ENCODE results near the gene SPATA3.
"Not testable (repeated sequence)": the region's sequence is repeated elsewhere in the genome, so short reads cannot be mapped to it uniquely, and the experiment has no call there.

The SPATA3 gene

GRCh38 chr2:231012463-231012862 is 16.5 kb downstream of the SPATA3 start:
- no peaks in the 10 kb centered on the region for H3K36me3 Mint-ChIP-seq (ENCODE audit: low read depth)
- no peak for DNase-seq (ENCODE audit: low spot score)
- no peak overlapping the region for H3K4me3 Mint-ChIP-seq
- no peak overlapping the region for H3K27ac Mint-ChIP-seq
- peaks cover 15% of the 10 kb centered on the region for H3K27me3 Mint-ChIP-seq (ENCODE audit: low read depth)
- H3K9me3 Mint-ChIP-seq: no peaks in the 10 kb centered on the region
- no peaks in the 10 kb centered on the region for H3K4me1 Mint-ChIP-seq (ENCODE audit: low read depth)

DNA sequence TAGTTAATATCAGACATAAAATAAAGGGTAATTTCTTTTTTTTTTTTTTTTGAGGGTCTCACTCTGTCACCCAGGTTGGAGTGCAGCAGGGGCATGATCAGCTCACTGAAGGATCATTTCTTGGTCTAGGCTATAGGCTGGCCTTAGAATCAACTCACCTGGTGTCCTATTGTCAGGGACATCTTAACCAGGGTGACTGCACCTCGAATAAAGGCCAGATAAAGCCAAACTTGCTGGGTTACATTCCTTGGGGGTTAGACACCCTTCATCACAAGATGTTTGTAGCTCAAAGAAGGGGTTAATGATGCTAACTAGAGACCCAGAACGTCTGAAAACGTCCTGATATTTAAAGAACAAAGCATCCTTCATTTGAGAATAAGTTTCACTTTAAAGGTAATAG is 17.9 kb downstream of the SPATA3 start:
- peaks cover 19% of the 10 kb centered on the region for H3K27me3 Mint-ChIP-seq (ENCODE audit: low read depth)
- no peak overlapping the region for H3K4me3 Mint-ChIP-seq
- no peak overlapping the region for H3K27ac Mint-ChIP-seq
- DNase-seq (ENCODE audit: low spot score): no peak
- H3K36me3 Mint-ChIP-seq (ENCODE audit: low read depth): no peaks in the 10 kb centered on the region
- H3K9me3 Mint-ChIP-seq: no peaks in the 10 kb centered on the region
- no peaks in the 10 kb centered on the region for H3K4me1 Mint-ChIP-seq (ENCODE audit: low read depth)

GRCh38 chr2:231015478-231015877 is 19.6 kb downstream of the SPATA3 start:
- Mint-ChIP-seq H3K9me3 (no peaks in the 10 kb centered on the region), H3K4me3 (no peak overlapping the region), H3K36me3 (ENCODE audit: low read depth) (no peaks in the 10 kb centered on the region), H3K27me3 (ENCODE audit: low read depth) (peaks cover 19% of the 10 kb centered on the region), H3K4me1 (ENCODE audit: low read depth) (no peaks in the 10 kb centered on the region), H3K27ac (no peak overlapping the region)
- DNase-seq (ENCODE audit: low spot score): no peak

DNA sequence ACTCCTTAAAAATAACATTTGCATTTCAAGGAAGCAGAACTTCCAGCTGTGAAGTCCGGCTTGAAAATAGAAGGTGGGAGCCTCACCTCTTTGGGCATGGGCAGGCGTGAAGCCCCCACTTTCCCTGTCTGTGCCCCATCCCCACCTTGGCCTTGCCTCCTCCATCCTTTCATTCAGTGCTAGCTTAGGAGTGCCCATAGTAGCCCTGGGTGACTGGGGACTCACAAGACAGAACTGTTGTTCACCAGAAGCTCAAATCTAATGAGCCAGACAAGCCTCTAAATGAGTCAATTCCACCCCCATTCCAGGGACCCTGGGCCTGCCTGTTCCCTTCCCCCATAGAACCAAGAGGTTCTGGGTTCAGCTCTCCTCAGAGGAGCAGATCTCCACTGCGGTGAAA is 20.0 kb downstream of the SPATA3 start:
- Mint-ChIP-seq H3K27me3 (ENCODE audit: low read depth) (peaks cover 22% of the 10 kb centered on the region), H3K36me3 (ENCODE audit: low read depth) (no peaks in the 10 kb centered on the region), H3K9me3 (no peaks in the 10 kb centered on the region), H3K4me3 (no peak overlapping the region), H3K27ac (no peak overlapping the region), H3K4me1 (ENCODE audit: low read depth) (no peaks in the 10 kb centered on the region)
- no peak for DNase-seq (ENCODE audit: low spot score)

DNA sequence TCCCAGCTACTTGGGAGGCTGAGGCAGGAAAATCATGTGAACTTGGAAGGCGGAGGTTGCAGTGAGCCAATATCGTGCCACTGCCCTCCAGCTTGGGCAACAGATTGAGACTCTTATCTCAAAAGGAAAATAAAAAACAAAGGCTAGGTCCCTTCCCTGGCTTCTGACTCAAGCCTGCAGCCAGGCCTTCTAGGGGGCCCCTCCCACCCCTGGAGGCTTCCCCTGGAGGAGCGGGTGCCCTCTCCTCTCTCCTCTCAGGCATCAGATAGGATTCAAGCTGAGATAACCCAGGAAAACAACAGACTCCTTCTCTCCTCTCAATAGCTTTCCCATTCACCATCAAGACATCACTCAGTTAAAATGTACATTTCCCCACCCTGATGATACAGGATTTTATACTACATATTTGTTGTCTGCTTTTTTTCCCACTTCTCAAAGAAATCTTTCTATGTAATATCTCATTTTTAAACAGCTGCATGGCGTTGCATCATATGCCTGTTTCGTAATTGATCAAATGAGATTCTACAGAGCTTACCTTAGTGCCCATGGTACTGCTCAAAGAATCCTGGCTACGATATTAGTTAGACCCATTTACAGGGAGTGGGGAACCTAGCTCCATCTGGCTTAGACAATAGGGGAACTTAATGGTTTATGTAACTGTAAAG is 20.8 kb downstream of the SPATA3 start:
- Mint-ChIP-seq H3K27ac (no peak overlapping the region), H3K27me3 (ENCODE audit: low read depth) (peaks cover 27% of the 10 kb centered on the region)

DNA sequence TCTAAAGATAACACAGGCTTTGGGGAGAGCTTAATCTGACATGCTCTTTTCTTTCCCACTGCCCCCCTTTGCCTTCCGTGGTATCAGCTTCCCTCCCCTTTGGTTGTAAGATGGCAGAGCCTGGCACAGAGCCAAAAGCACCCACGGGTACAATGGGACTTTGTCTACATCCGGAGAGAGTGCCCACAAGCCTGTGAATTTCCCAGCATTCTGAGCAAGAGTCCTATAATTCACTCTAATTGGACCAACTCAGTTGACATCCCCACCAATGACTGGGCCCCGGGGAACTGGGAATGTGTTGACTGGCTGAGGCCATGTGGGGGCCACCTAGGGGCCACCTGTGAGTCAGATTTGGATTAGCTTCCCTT is 21.3 kb downstream of the SPATA3 start:
- no peaks in the 10 kb centered on the region for H3K4me1 Mint-ChIP-seq (ENCODE audit: low read depth)

More for the DNA sequence above, 20.8 kb downstream of the SPATA3 start:
- no peaks in the 10 kb centered on the region for H3K36me3 Mint-ChIP-seq (ENCODE audit: low read depth)
- H3K9me3 Mint-ChIP-seq: no peaks in the 10 kb centered on the region
- no peaks in the 10 kb centered on the region for H3K4me1 Mint-ChIP-seq (ENCODE audit: low read depth)
- no peak for DNase-seq (ENCODE audit: low spot score)
- no peak overlapping the region for H3K4me3 Mint-ChIP-seq

GRCh38 chr2:231018184-231018583 is 22.3 kb downstream of the SPATA3 start:
- no peak for DNase-seq (ENCODE audit: low spot score)
- Mint-ChIP-seq H3K27me3 (ENCODE audit: low read depth) (peaks cover 25% of the 10 kb centered on the region), H3K4me1 (ENCODE audit: low read depth) (no peaks in the 10 kb centered on the region), H3K4me3 (no peak overlapping the region), H3K36me3 (ENCODE audit: low read depth) (no peaks in the 10 kb centered on the region), H3K9me3 (no peaks in the 10 kb centered on the region), H3K27ac (no peak overlapping the region)

More for the DNA sequence above, 21.3 kb downstream of the SPATA3 start:
- Mint-ChIP-seq H3K9me3 (no peaks in the 10 kb centered on the region), H3K36me3 (ENCODE audit: low read depth) (no peaks in the 10 kb centered on the region), H3K4me3 (no peak overlapping the region), H3K27me3 (ENCODE audit: low read depth) (peaks cover 25% of the 10 kb centered on the region), H3K27ac (no peak overlapping the region)
- no peak for DNase-seq (ENCODE audit: low spot score)

DNA sequence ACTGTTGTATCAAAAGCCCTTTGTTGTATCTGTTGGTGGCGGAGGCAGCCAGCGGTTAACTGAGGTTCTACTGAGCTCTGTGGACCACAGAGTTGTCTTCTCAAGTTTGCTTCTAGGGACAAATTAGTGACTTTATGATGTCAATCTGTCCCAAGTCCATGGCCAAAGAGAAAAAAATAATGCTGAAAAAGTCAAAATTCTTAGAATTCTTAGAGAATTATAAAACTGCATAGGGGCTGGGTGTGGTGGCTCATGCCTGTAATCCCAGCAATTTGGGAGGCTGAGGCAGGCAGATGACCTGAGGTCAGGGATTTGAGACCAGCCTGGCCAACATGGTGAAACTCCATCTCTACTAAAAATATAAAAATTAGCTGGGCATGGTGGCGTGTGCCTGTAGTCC is 29.1 kb downstream of the SPATA3 start:
- not testable (repeated sequence) for H3K36me3 Mint-ChIP-seq (ENCODE audit: low read depth); H3K4me1 Mint-ChIP-seq (ENCODE audit: low read depth); H3K4me3 Mint-ChIP-seq

DNA sequence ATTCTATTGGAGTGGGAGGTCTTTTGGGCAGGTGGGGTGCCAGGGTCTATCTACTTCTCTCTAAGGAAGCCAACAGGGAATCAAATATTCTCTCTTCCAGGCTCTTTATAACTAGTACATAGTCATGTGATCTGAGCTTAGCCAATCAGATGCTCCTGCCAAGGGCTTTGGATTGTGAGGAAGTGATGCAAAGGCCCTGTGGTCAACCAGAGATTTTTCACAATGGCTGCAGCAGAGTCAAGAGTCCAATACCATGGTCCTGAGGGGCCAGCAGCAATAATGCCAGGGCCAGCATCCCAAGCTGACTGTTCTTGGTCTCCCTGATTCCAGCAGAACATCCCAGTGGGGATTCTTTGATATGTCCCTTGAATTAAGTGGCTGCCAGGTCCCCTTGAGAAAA is 33.0 kb downstream of the SPATA3 start:
- no peak for DNase-seq (ENCODE audit: low spot score)
- Mint-ChIP-seq H3K4me3 (no peak overlapping the region), H3K4me1 (ENCODE audit: low read depth) (no peaks in the 10 kb centered on the region), H3K27me3 (ENCODE audit: low read depth) (peaks cover 33% of the 10 kb centered on the region), H3K27ac (no peak overlapping the region), H3K9me3 (no peaks in the 10 kb centered on the region), H3K36me3 (ENCODE audit: low read depth) (no peaks in the 10 kb centered on the region)

More for the DNA sequence above, 29.1 kb downstream of the SPATA3 start:
- not testable (repeated sequence) for H3K27ac Mint-ChIP-seq; H3K9me3 Mint-ChIP-seq; DNase-seq (ENCODE audit: low spot score)
- H3K27me3 Mint-ChIP-seq (ENCODE audit: low read depth): peaks cover 20% of the 10 kb centered on the region

DNA sequence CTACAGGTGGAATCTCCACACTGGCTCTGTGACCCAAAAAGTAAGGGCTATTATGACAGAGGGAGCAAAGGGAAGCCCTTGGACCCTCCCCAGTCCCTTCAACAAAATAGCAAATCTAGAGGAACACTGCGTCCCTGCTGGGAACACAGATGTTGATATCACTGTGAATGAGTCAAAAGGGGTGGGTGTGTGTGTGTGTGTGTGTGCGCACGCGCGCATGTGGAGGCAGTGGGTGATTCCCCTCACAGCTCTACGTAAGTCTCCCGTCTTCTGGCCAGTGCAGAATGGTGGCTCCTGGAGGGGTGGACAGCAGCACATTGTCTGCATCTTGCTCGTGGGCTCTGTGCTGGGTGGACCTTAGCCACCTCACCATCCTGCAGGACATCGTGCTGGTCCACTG is 33.6 kb downstream of the SPATA3 start:
- H3K9me3 Mint-ChIP-seq: no peaks in the 10 kb centered on the region
- H3K4me3 Mint-ChIP-seq: no peak overlapping the region
- no peak overlapping the region for H3K27ac Mint-ChIP-seq
- H3K27me3 Mint-ChIP-seq (ENCODE audit: low read depth): peaks cover 40% of the 10 kb centered on the region
- DNase-seq (ENCODE audit: low spot score): no peak
- no peaks in the 10 kb centered on the region for H3K4me1 Mint-ChIP-seq (ENCODE audit: low read depth)
- no peaks in the 10 kb centered on the region for H3K36me3 Mint-ChIP-seq (ENCODE audit: low read depth)

- H3K27ac Mint-ChIP-seq: no peak overlapping the region
- DNase-seq (ENCODE audit: low spot score): no peak
- H3K4me3 Mint-ChIP-seq: no peak overlapping the region
- H3K36me3 Mint-ChIP-seq (ENCODE audit: low read depth): no peaks in the 10 kb centered on the region
- H3K9me3 Mint-ChIP-seq: no peaks in the 10 kb centered on the region
- peaks cover 45% of the 10 kb centered on the region for H3K27me3 Mint-ChIP-seq (ENCODE audit: low read depth)
- H3K4me1 Mint-ChIP-seq (ENCODE audit: low read depth): no peaks in the 10 kb centered on the region
These were observed 34.8 kb downstream of the SPATA3 start for GRCh38 chr2:231030725-231031124.

- DNase-seq (ENCODE audit: low spot score): no peak
- Mint-ChIP-seq H3K27me3 (ENCODE audit: low read depth) (peaks cover 53% of the 10 kb centered on the region), H3K4me3 (no peak overlapping the region), H3K4me1 (ENCODE audit: low read depth) (peaks cover 2% of the 10 kb centered on the region), H3K9me3 (no peaks in the 10 kb centered on the region), H3K36me3 (ENCODE audit: low read depth) (no peaks in the 10 kb centered on the region), H3K27ac (no peak overlapping the region)
These were observed 36.7 kb downstream of the SPATA3 start for GRCh38 chr2:231032575-231033140.

GRCh38 chr2:231033147-231034132 is 37.5 kb downstream of the SPATA3 start:
- H3K36me3 Mint-ChIP-seq (ENCODE audit: low read depth): no peaks in the 10 kb centered on the region
- peaks cover 2% of the 10 kb centered on the region for H3K4me1 Mint-ChIP-seq (ENCODE audit: low read depth)
- no peak for DNase-seq (ENCODE audit: low spot score)
- H3K27ac Mint-ChIP-seq: no peak overlapping the region
- no peak overlapping the region for H3K4me3 Mint-ChIP-seq
- no peaks in the 10 kb centered on the region for H3K9me3 Mint-ChIP-seq
- H3K27me3 Mint-ChIP-seq (ENCODE audit: low read depth): peaks cover 56% of the 10 kb centered on the region

DNA sequence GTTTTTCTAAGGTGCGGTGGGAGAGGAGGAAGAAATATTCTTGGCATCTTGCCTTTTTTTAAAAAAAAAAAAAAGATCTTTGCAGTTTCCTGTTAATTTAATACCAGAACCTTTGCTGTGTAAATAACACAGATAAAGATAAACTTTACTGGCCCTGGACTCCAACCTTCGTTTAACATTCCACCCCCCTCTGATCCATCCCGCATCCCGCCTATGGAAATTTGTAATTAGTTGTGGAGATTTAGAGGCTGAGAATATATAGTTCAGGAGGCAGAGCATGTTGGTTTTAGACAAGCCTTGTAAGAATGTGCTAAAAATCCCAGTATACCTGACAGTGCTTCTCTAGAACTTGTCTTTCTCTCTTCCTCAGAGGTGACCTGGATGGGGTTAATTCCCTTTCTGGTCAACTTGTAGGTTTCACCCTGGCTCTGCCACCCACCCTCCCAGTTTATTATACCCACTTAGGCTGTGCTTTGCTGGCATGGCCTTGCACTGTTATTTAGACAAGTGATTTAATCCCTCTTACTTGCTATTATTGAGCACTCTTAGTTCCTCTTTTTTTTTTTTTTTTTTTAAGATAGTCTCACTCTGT is 38.5 kb downstream of the SPATA3 start:
- H3K27ac Mint-ChIP-seq: no peak overlapping the region
- H3K27me3 Mint-ChIP-seq (ENCODE audit: low read depth): peaks cover 65% of the 10 kb centered on the region
- peaks cover 2% of the 10 kb centered on the region for H3K4me1 Mint-ChIP-seq (ENCODE audit: low read depth)
- H3K36me3 Mint-ChIP-seq (ENCODE audit: low read depth): no peaks in the 10 kb centered on the region
- no peaks in the 10 kb centered on the region for H3K9me3 Mint-ChIP-seq
- no peak overlapping the region for H3K4me3 Mint-ChIP-seq
- no peak for DNase-seq (ENCODE audit: low spot score)

All from T-helper 2 cell treated with Interferon-gamma antibody and Interleukin-4, amounts not matched to agents 5 μg/mL and 100 μg/mL, for 36 hours (primary cell).